Choroid plexus epithelial cell (primary cell): ENCODE measurements around the gene PRKCA.

ENCODE experiments used
- DNase-seq: peaks from one replicate; pipeline ENCODE4 v3.0.0-alpha.2; 2010; ENCODE audit warnings: low read depth
- H3K4me3 ChIP-seq: 2 replicates; pipeline ENCODE4 v1.5.1; 2011; ENCODE audit warnings: low read depth, mild to moderate bottlenecking, control low read depth, low read length, moderate library complexity
- CTCF ChIP-seq: conservative IDR thresholded peaks from 2 replicates; pipeline ENCODE4 v1.5.1; 2011; ENCODE audit warnings: low read depth, mild to moderate bottlenecking, control low read depth, inconsistent platforms, low read length, moderate library complexity

The PRKCA gene

DNA sequence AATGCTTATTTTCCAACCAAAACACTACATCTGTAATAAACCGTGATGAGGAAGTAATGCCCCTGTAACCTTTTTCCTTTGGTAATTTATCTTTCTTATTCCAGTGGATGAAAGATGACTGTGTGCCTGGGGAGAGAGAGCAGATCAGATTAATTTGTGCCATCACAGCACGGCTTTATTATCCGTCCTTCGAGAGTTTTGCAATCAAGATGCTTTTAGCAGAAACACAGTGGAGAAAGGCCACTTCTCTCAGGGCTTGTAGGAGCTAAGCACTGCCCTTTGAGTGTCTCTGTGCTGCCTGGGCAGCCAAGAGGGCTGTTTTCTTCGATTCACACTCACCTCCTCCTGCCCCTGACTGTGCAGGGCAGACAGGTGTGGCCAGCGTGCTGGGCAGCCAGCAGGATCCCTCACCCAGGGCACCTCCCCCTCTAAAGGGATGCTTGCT is 190.2 kb downstream of the PRKCA start:
- H3K4me3 ChIP-seq, result no peak overlapping the region
- DNase-seq, result peak; percentile 50
- TF ChIP-seq CTCF, result no peak

DNA sequence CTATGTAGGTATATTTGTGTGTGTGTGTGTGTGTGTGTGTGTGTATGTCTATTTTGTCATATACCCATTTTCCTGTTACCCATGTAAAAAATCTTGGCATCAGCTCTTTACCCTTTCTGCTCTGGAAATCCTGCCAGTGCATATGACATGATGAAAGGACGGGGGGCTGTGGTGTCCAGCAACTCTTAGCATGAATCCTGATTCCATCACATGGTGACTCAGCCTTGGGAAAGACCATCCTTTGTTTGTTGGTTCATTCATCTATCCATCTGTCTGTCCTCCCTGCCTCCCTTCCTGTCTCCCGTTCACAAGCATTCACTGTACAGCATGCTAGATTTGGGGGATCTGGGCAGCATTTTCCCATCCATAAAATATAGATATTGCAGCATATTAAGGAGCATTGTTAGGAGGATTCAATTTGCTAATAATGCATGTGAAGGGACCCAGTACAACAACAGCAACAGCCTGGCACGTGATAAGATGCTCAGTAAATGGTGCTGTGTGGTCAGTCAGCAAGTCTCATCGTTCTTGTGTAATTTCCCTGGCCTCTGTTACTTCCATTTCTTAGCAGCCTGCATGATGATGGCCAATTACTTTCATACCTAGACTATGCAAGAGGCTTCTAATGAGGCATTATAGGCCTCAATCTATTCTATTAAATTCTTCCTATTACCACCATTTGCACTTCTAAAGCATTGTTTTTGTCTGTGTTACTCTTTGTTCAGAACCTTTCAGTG is 191.0 kb downstream of the PRKCA start:
- peak; percentile 83 for DNase-seq
- no peak overlapping the region for H3K4me3 ChIP-seq
- TF ChIP-seq CTCF, result no peak

GRCh38 chr17:66494023-66494803 is 191.8 kb downstream of the PRKCA start:
- no peak overlapping the region for H3K4me3 ChIP-seq
- no peak for TF ChIP-seq CTCF
- DNase-seq, result peak; percentile 88

DNA sequence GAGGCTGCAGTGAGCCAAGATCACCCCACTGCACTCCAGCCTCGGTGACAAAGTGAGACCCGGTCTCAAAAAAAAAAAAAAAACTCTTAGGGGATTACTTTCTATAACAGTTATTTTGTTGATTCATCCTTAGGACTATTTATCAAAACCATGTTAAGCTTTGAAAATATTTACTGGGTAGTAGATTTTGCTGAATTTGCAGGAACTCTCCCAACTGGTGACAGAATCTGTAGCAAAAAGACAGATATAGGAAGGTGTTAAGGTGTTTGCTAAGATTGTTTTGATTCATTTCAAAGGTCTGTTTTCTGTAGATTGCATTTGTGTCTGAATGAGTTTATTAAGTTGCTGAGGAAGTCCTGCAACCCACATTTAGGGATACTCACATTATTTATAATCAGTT is 192.6 kb downstream of the PRKCA start:
- H3K4me3 ChIP-seq, result no peak overlapping the region
- no peak for DNase-seq
- no peak for TF ChIP-seq CTCF

DNA sequence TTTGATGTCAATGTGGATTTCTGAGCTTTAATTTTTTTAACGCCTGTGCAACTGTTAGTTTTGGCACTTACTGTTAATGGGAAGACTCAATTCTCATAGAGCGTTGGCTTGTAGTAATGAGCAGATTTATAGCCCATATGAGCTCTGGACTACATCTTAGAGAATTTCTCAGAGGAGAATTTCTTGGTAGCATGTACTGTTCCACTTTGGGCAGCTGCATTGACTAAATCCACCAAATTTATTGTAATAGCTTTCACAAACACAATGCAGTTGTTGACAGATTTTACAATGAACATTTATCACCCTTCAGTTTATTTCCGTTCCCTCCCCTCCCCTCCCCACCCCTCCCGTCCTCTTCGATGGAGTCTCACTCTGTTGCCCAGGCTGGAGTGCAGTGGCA is 193.9 kb downstream of the PRKCA start:
- no peak overlapping the region for H3K4me3 ChIP-seq
- TF ChIP-seq CTCF, result no peak
- no peak for DNase-seq

DNA sequence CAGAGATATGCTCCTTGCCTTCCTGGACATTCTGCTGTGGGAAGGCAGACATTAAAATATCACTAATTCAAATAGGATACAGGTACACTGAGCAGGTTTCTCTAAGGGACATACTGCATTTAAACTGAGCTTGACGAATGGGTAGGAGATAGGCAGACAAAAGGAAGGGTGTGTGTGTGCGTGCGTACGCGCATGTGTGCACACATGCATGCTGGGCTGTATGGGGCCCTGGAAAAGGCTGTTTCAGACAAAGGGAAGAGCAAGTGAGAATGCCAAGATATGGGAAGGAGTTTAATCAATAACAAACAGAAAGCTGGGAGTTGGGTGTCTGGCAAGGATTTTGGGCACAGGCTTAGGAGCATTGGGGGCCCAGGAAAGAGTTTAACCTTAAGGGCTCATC is 196.2 kb downstream of the PRKCA start:
- TF ChIP-seq CTCF, result no peak
- DNase-seq, result no peak

More for the DNA sequence above, 196.2 kb downstream of the PRKCA start:
- no peak overlapping the region for H3K4me3 ChIP-seq
